Ectodermal cell (in vitro differentiated cells): ENCODE data around the gene TBC1D8. TPM values are rescaled to one million over a fixed set of nuclear protein-coding genes. Genes with fewer than 3 reads are reported as not detected.

Source experiments
- H3K27ac ChIP-seq: 2 replicates; pipeline ENCODE4 v1.7.0; 2013; ENCODE audit warnings: mild to moderate bottlenecking, low read depth, low read length; ENCODE audit not compliant: insufficient read depth, poor library complexity, severe bottlenecking
- H3K27me3 ChIP-seq: 2 replicates; pipeline ENCODE4 v1.7.0; 2013; ENCODE audit warnings: mild to moderate bottlenecking, low read length; ENCODE audit not compliant: insufficient read depth, control insufficient read depth, poor library complexity, severe bottlenecking
- H3K36me3 ChIP-seq: one replicate; pipeline ENCODE4 v1.7.0; 2013; ENCODE audit warnings: low read length; ENCODE audit not compliant: control insufficient read depth, insufficient read depth
- H3K4me1 ChIP-seq: one replicate; pipeline ENCODE4 v1.7.0; 2013; ENCODE audit warnings: low read length; ENCODE audit not compliant: control insufficient read depth, insufficient read depth
- H3K4me3 ChIP-seq: 2 replicates; pipeline ENCODE4 v1.7.0; 2013; ENCODE audit warnings: low read depth, low read length, control low read depth; ENCODE audit not compliant: insufficient read depth
- H3K9me3 ChIP-seq: 2 replicates; pipeline ENCODE4 v1.7.0; 2013; ENCODE audit warnings: mild to moderate bottlenecking, low read length, moderate library complexity; ENCODE audit not compliant: control insufficient read depth
- WGBS, 2 experiments: methylation state at CpG; one replicate each; pipeline ENCODE4 v1.1.7; 2013; ENCODE audit warnings: missing lambda C conversion rate in 2 of 2; 5-methylcytosine and 5-hydroxymethylcytosine counted together
- polyA plus RNA-seq, 4 experiments: library from polyadenylated mRNA; stranded (reverse); fragments of 50-300 nt; gene quantifications; one replicate each; pipeline ENCODE4 v1.2.3, GENCODE V29; 2013

The TBC1D8 gene
- 4.1 TPM for polyA plus RNA-seq (2013, experiment 1 of 4)
- polyA plus RNA-seq (2013, experiment 2 of 4): 4.0 TPM
- 3.8 TPM for polyA plus RNA-seq (2013, experiment 3 of 4)
- 3.0 TPM for polyA plus RNA-seq (2013, experiment 4 of 4)

- no peaks in the 10 kb centered on the region for H3K36me3 ChIP-seq
- H3K27me3 ChIP-seq: peaks cover 68% of the 10 kb centered on the region
- H3K9me3 ChIP-seq: no peaks in the 10 kb centered on the region
- 0% methylated on average over 81 of the region's 81 CpGs for WGBS, 2 experiments
- H3K4me3 ChIP-seq: peak within 1 kb of the TSS; percentile 45
- no peak within 1 kb of the TSS for H3K27ac ChIP-seq
- no peaks in the 10 kb centered on the region for H3K4me1 ChIP-seq
Observed at GRCh38 chr2:101151146-101151858, at the start of gene TBC1D8. Gene TBC1D8 (minus strand): TSS chr2:101151382. CDS start chr2:101151253, 129 bp downstream.

- Histone ChIP-seq H3K27me3 (no peaks in the 10 kb centered on the region), H3K4me1 (no peaks in the 10 kb centered on the region), H3K27ac (no peak overlapping the region), H3K4me3 (no peak overlapping the region), H3K36me3 (no peaks in the 10 kb centered on the region), H3K9me3 (no peaks in the 10 kb centered on the region)
- WGBS, 2 experiments: 92 to 96% methylated on average over 2 of the region's 2 CpGs
Observed at GRCh38 chr2:101200676-101201075, 49.5 kb upstream of the TBC1D8 start.

GRCh38 chr2:101199251-101199791 is 48.1 kb upstream of the TBC1D8 start:
- no peaks in the 10 kb centered on the region for H3K27me3 ChIP-seq
- no peaks in the 10 kb centered on the region for H3K4me1 ChIP-seq
- WGBS, 2 experiments: 92 to 94% methylated on average over 5 of the region's 7 CpGs
- H3K27ac ChIP-seq: no peak overlapping the region
- H3K9me3 ChIP-seq: no peaks in the 10 kb centered on the region
- no peak overlapping the region for H3K4me3 ChIP-seq
- H3K36me3 ChIP-seq: no peaks in the 10 kb centered on the region

GRCh38 chr2:101197814-101198213 is 46.6 kb upstream of the TBC1D8 start:
- Histone ChIP-seq H3K4me3 (no peak overlapping the region), H3K4me1 (no peaks in the 10 kb centered on the region), H3K27me3 (no peaks in the 10 kb centered on the region), H3K36me3 (no peaks in the 10 kb centered on the region), H3K27ac (no peak overlapping the region), H3K9me3 (no peaks in the 10 kb centered on the region)
- WGBS, 2 experiments: 91 to 94% methylated on average over 12 of the region's 12 CpGs

GRCh38 chr2:101197215-101197745 is 46.1 kb upstream of the TBC1D8 start:
- WGBS, 2 experiments: 59 to 71% methylated on average over 1 of the region's 1 CpG
- no peaks in the 10 kb centered on the region for H3K9me3 ChIP-seq
- no peak overlapping the region for H3K4me3 ChIP-seq
- H3K4me1 ChIP-seq: no peaks in the 10 kb centered on the region
- no peak overlapping the region for H3K27ac ChIP-seq
- no peaks in the 10 kb centered on the region for H3K36me3 ChIP-seq
- no peaks in the 10 kb centered on the region for H3K27me3 ChIP-seq

GRCh38 chr2:101195871-101196661 is 44.9 kb upstream of the TBC1D8 start:
- H3K36me3 ChIP-seq: no peaks in the 10 kb centered on the region
- no peak overlapping the region for H3K4me3 ChIP-seq
- 92 to 94% methylated on average over 9 of the region's 9 CpGs for WGBS, 2 experiments
- no peaks in the 10 kb centered on the region for H3K9me3 ChIP-seq
- H3K4me1 ChIP-seq: no peaks in the 10 kb centered on the region
- no peak overlapping the region for H3K27ac ChIP-seq
- no peaks in the 10 kb centered on the region for H3K27me3 ChIP-seq

GRCh38 chr2:101193033-101193626 is 41.9 kb upstream of the TBC1D8 start:
- Histone ChIP-seq H3K9me3 (no peaks in the 10 kb centered on the region), H3K27me3 (no peaks in the 10 kb centered on the region), H3K36me3 (no peaks in the 10 kb centered on the region), H3K4me3 (no peak overlapping the region), H3K27ac (no peak overlapping the region), H3K4me1 (no peaks in the 10 kb centered on the region)
- 93% methylated on average over 11 of the region's 11 CpGs for WGBS, 2 experiments

- Histone ChIP-seq H3K4me1 (no peaks in the 10 kb centered on the region), H3K27me3 (no peaks in the 10 kb centered on the region), H3K4me3 (no peak overlapping the region), H3K9me3 (no peaks in the 10 kb centered on the region), H3K27ac (no peak overlapping the region), H3K36me3 (no peaks in the 10 kb centered on the region)
- WGBS, 2 experiments: 73 to 80% methylated on average over 8 to 9 of the region's 9 CpGs
Observed at GRCh38 chr2:101190747-101191516, 39.8 kb upstream of the TBC1D8 start.

- no peaks in the 10 kb centered on the region for H3K4me1 ChIP-seq
- H3K27me3 ChIP-seq: no peaks in the 10 kb centered on the region
- H3K9me3 ChIP-seq: no peaks in the 10 kb centered on the region
- no peaks in the 10 kb centered on the region for H3K36me3 ChIP-seq
- H3K27ac ChIP-seq: no peak overlapping the region
- H3K4me3 ChIP-seq: no peak overlapping the region
- 69 to 73% methylated on average over 5 of the region's 5 CpGs for WGBS, 2 experiments
Observed at GRCh38 chr2:101188683-101189405, 37.7 kb upstream of the TBC1D8 start.
